ENCODE data around the gene CCDC18.

CCDC18 gene

DNA sequence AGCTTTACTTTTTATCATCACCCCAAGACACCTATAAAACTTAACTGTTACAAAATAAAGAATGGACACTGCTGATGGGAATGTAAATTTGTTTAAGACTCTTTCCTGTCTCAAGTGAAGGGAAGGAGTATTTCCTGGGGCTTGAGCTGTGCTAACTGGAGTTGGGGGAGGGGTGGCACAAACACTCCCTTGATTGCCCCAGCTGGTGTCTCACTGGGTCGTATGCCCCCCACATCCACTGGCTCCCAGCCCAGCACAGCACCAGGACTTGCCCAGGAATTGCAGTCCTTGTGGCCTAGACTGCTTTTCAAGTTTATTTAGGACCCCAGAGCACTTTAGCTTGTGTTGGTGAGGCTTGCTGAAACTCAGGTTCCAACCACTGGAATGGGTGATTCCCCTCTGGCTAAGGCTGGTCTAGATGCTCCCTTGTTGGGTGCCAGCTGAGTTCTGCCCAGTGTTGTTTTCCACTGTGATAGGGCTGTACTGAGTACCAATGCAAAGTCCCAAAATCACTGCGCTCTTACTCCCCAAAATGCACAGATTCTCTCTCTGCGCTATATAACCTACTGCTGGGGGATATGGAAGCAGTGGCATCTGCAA lies 116.1 kb downstream of the CCDC18 start:
- Histone ChIP-seq H3K27ac (replicated peaks) (no peak overlapping the region), H3K4me3 (replicated peaks; ENCODE audit: insufficient read depth, low read length) (no peak overlapping the region), H3K27me3 (ENCODE audit: insufficient read depth, poor library complexity, severe bottlenecking) (no peaks in the 10 kb centered on the region)
- TF ChIP-seq GABPA (IDR thresholded peaks at IDR 0.05; ENCODE audit: low read depth) = no peak
- TF ChIP-seq, protein P1, sequence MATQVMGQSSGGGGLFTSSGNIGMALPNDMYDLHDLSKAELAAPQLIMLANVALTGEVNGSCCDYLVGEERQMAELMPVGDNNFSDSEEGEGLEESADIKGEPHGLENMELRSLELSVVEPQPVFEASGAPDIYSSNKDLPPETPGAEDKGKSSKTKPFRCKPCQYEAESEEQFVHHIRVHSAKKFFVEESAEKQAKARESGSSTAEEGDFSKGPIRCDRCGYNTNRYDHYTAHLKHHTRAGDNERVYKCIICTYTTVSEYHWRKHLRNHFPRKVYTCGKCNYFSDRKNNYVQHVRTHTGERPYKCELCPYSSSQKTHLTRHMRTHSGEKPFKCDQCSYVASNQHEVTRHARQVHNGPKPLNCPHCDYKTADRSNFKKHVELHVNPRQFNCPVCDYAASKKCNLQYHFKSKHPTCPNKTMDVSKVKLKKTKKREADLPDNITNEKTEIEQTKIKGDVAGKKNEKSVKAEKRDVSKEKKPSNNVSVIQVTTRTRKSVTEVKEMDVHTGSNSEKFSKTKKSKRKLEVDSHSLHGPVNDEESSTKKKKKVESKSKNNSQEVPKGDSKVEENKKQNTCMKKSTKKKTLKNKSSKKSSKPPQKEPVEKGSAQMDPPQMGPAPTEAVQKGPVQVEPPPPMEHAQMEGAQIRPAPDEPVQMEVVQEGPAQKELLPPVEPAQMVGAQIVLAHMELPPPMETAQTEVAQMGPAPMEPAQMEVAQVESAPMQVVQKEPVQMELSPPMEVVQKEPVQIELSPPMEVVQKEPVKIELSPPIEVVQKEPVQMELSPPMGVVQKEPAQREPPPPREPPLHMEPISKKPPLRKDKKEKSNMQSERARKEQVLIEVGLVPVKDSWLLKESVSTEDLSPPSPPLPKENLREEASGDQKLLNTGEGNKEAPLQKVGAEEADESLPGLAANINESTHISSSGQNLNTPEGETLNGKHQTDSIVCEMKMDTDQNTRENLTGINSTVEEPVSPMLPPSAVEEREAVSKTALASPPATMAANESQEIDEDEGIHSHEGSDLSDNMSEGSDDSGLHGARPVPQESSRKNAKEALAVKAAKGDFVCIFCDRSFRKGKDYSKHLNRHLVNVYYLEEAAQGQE (IDR thresholded peaks at IDR 0.05; ENCODE audit: insufficient replicate concordance, low read depth) = no peak
- DNase-seq (ENCODE audit: low read depth in 1 of 2, low spot score in 1 of 2) = no peak

DNA sequence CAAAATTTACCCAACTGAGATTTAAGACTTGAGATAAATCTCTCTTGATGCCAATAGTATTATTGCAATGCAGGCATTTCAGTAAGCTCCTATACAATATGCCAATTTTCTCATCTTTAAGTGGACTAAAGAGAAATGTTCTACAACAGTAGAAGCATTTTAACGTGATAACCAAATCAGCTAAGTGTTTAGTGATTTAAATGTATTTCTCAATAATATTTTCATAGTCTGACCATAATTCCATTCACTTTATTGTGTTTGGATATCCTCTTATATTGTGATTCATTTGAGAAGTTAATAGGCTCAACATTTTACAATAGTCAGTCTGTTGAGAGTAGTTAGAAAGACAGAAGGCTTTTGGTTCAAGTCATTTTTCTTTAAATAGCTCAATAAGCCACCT lies 120.6 kb downstream of the CCDC18 start:
- TF ChIP-seq SPI1 (IDR thresholded peaks at IDR 0.05; ENCODE audit: borderline replicate concordance, low read depth) (no peak), GABPA (IDR thresholded peaks at IDR 0.05; ENCODE audit: low read depth) (no peak), POLR2AphosphoS5 (IDR thresholded peaks at IDR 0.05; ENCODE audit: low read depth) (no peak)
- TF ChIP-seq, protein P1 (IDR thresholded peaks at IDR 0.05; ENCODE audit: insufficient replicate concordance, low read depth) = no peak
- TF ChIP-seq, protein P2, sequence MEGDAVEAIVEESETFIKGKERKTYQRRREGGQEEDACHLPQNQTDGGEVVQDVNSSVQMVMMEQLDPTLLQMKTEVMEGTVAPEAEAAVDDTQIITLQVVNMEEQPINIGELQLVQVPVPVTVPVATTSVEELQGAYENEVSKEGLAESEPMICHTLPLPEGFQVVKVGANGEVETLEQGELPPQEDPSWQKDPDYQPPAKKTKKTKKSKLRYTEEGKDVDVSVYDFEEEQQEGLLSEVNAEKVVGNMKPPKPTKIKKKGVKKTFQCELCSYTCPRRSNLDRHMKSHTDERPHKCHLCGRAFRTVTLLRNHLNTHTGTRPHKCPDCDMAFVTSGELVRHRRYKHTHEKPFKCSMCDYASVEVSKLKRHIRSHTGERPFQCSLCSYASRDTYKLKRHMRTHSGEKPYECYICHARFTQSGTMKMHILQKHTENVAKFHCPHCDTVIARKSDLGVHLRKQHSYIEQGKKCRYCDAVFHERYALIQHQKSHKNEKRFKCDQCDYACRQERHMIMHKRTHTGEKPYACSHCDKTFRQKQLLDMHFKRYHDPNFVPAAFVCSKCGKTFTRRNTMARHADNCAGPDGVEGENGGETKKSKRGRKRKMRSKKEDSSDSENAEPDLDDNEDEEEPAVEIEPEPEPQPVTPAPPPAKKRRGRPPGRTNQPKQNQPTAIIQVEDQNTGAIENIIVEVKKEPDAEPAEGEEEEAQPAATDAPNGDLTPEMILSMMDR (IDR thresholded peaks at IDR 0.05; ENCODE audit: insufficient read depth, low read length) = no peak
- no peaks in the 10 kb centered on the region for H3K27me3 ChIP-seq (ENCODE audit: insufficient read depth, poor library complexity, severe bottlenecking)

GRCh38 chr1:93302078-93302477 lies 121.6 kb downstream of the CCDC18 start:
- TF ChIP-seq SPI1 (IDR thresholded peaks at IDR 0.05; ENCODE audit: borderline replicate concordance, low read depth) = no peak
- TF ChIP-seq GABPA (IDR thresholded peaks at IDR 0.05; ENCODE audit: low read depth) = no peak
- TF ChIP-seq, protein P1 (IDR thresholded peaks at IDR 0.05; ENCODE audit: insufficient replicate concordance, low read depth) = no peak
- no peak for TF ChIP-seq POLR2AphosphoS5 (IDR thresholded peaks at IDR 0.05; ENCODE audit: low read depth)
- TF ChIP-seq, protein P2 (IDR thresholded peaks at IDR 0.05; ENCODE audit: insufficient read depth, low read length) = no peak
- Histone ChIP-seq H3K4me3 (replicated peaks; ENCODE audit: insufficient read depth, low read length) (no peak overlapping the region), H3K27ac (replicated peaks) (no peak overlapping the region), H3K27me3 (ENCODE audit: insufficient read depth, poor library complexity, severe bottlenecking) (no peaks in the 10 kb centered on the region)
- no peak for DNase-seq (ENCODE audit: low read depth in 1 of 2, low spot score in 1 of 2)

More for the DNA sequence above, 120.6 kb downstream of the CCDC18 start:
- H3K27ac ChIP-seq (replicated peaks) = no peak overlapping the region
- DNase-seq (ENCODE audit: low read depth in 1 of 2, low spot score in 1 of 2) = no peak
- no peak overlapping the region for H3K4me3 ChIP-seq (replicated peaks; ENCODE audit: insufficient read depth, low read length)

All from HL-60 (cell line).